GM12872 (cell line): ENCODE results near the gene GPR143.

Experiments
- CTCF ChIP-seq: IDR thresholded peaks from 3 replicates; pipeline ENCODE4 v1.5.1; 2011; ENCODE audit warnings: low read depth, mild to moderate bottlenecking, low read length, moderate library complexity; ENCODE audit not compliant: insufficient read depth

GPR143 gene

GRCh38 chrX:9676738-9677097 is 88.9 kb downstream of the GPR143 start:
- TF ChIP-seq CTCF, result no peak

DNA sequence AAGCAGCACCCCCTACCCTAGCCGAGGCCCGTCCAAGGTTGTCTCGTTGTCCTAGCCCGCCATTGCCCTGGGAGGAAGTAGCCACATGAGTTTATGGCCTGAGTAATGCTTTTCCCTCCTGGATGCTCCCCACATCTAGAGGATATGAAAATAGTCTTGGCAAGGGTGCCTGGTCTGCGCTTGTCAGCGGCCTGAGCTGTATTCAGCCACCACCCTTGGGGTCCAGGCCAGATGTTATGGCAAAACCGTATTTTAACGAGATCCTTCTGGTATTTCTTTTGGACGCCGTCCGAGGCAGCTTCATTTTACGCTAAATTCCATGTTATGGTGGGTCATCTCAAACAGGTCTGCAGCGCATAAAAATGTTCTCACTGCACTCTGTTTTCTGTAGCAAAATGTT is 89.3 kb downstream of the GPR143 start:
- no peak for TF ChIP-seq CTCF
